A549 (cell line): ENCODE results near the gene RBFOX1.

Experiments used
- EP300 ChIP-seq, 2 experiments: fragments of >200 bp; sonication (Bioruptor Twin); formaldehyde crosslinking; IDR thresholded peaks; 2 replicates in 1 of 2; 3 replicates in 1 of 2; pipeline ENCODE4 v1.6.1; 2016 to 2017
- NR3C1 ChIP-seq: fragments of >200 bp; sonication (Bioruptor Twin); formaldehyde crosslinking; IDR thresholded peaks from 3 replicates; pipeline ENCODE4 v1.6.1; 2017

- TF ChIP-seq EP300 (IDR thresholded peaks at IDR 0.05) (no peak), NR3C1 (no peak)
Observed at GRCh38 chr16:7443142-7443541, 110.5 kb downstream of the RBFOX1 start.
